Mesendoderm (in vitro differentiated cells): ENCODE data around the gene NRDC.

Experiments
- DNase-seq: peaks from one replicate; pipeline ENCODE4 v3.0.0; 2013
- H2AK5ac ChIP-seq: 2 replicates; pipeline ENCODE4 v1.6.1; 2013; ENCODE audit warnings: low read length, inconsistent platforms
- H2BK120ac ChIP-seq: 2 replicates; pipeline ENCODE4 v1.6.1; 2013; ENCODE audit warnings: low read depth, mild to moderate bottlenecking, low read length, moderate library complexity, mixed read lengths
- H2BK15ac ChIP-seq: replicated peaks from 2 replicates; pipeline ENCODE4 v1.6.1; 2013; ENCODE audit warnings: low read depth, mild to moderate bottlenecking, moderate library complexity
- H2BK5ac ChIP-seq: 2 replicates; pipeline ENCODE4 v1.6.1; 2013; ENCODE audit warnings: low read length, inconsistent platforms
- H3K18ac ChIP-seq: 2 replicates; pipeline ENCODE4 v1.6.1; 2013; ENCODE audit warnings: mild to moderate bottlenecking, low read length, mixed read lengths
- H3K23ac ChIP-seq: one replicate; pipeline ENCODE4 v1.6.1; 2013; ENCODE audit warnings: low read length
- H3K27ac ChIP-seq: 2 replicates; pipeline ENCODE4 v1.5.1; 2013; ENCODE audit warnings: low read depth, mild to moderate bottlenecking, inconsistent platforms, low read length, moderate library complexity
- H3K27me3 ChIP-seq: 2 replicates; pipeline ENCODE4 v1.6.1; 2013; ENCODE audit warnings: low read length, control low read depth, mild to moderate bottlenecking, inconsistent platforms; ENCODE audit not compliant: insufficient read depth, poor library complexity
- H3K36me3 ChIP-seq: 2 replicates; pipeline ENCODE4 v1.6.1; 2013; ENCODE audit warnings: low read length, inconsistent platforms; ENCODE audit not compliant: control insufficient read depth, insufficient read depth
- H3K4ac ChIP-seq: one replicate; pipeline ENCODE4 v1.6.1; 2013; ENCODE audit warnings: low read depth, mild to moderate bottlenecking, low read length, moderate library complexity
- H3K4me1 ChIP-seq: 2 replicates; pipeline ENCODE4 v1.6.1; 2013; ENCODE audit warnings: low read depth, low read length, inconsistent platforms; ENCODE audit not compliant: control insufficient read depth
- H3K4me2 ChIP-seq: 2 replicates; pipeline ENCODE4 v1.6.1; 2013; ENCODE audit warnings: low read length
- H3K4me3 ChIP-seq: 2 replicates; pipeline ENCODE4 v1.5.1; 2013; ENCODE audit warnings: mild to moderate bottlenecking, low read length
- H3K56ac ChIP-seq: one replicate; pipeline ENCODE4 v1.6.1; 2013; ENCODE audit warnings: low read length
- H3K79me1 ChIP-seq: 2 replicates; pipeline ENCODE4 v1.6.1; 2013; ENCODE audit warnings: low read length, inconsistent platforms
- H3K79me2 ChIP-seq: 2 replicates; pipeline ENCODE4 v1.6.1; 2013; ENCODE audit warnings: mild to moderate bottlenecking, low read length; ENCODE audit not compliant: control insufficient read depth, insufficient read depth
- H3K9ac ChIP-seq: 2 replicates; pipeline ENCODE4 v1.6.1; 2013; ENCODE audit warnings: low read length, inconsistent platforms
- H4K5ac ChIP-seq: one replicate; pipeline ENCODE4 v1.6.1; 2013; ENCODE audit warnings: low read length
- H4K8ac ChIP-seq: one replicate; pipeline ENCODE4 v1.6.1; 2013; ENCODE audit warnings: low read depth, mild to moderate bottlenecking, control low read depth, low read length, moderate library complexity
- WGBS: extraction: QIAGEN DNeasy Blood & Tissue Kit; methylation state at CpG from one replicate; pipeline ENCODE4 v1.1.7; 2013; ENCODE audit warnings: low lambda C conversion rate, missing lambda C conversion rate; ENCODE audit not compliant: insufficient coverage; ENCODE audit errors: extremely low coverage; 5-methylcytosine and 5-hydroxymethylcytosine counted together

Gene NRDC

GRCh38 chr1:51750218-51750617, 128.3 kb downstream of the NRDC start:
- Histone ChIP-seq H3K4me2 (no peak overlapping the region), H3K36me3 (no peaks in the 10 kb centered on the region), H3K79me1 (no peaks in the 10 kb centered on the region), H2BK120ac (no peak overlapping the region), H4K8ac (no peak overlapping the region), H3K79me2 (no peaks in the 10 kb centered on the region), H3K9ac (no peak overlapping the region), H2AK5ac (no peak overlapping the region), H3K56ac (no peak overlapping the region), H3K23ac (no peak overlapping the region), H2BK15ac (no peak overlapping the region), H4K5ac (no peak overlapping the region), H2BK5ac (no peak overlapping the region), H3K27ac (no peak overlapping the region), H3K27me3 (no peaks in the 10 kb centered on the region), H3K4ac (no peak overlapping the region), H3K4me3 (no peak overlapping the region), H3K18ac (no peak overlapping the region), H3K4me1 (no peaks in the 10 kb centered on the region)
- no peak for DNase-seq
- 100% methylated on average over 2 of the region's 3 CpGs for WGBS

- H2AK5ac ChIP-seq, result no peak overlapping the region
- H3K4ac ChIP-seq, result no peak overlapping the region
- no peaks in the 10 kb centered on the region for H3K79me2 ChIP-seq
- H3K27ac ChIP-seq, result no peak overlapping the region
- H2BK120ac ChIP-seq, result no peak overlapping the region
- H3K18ac ChIP-seq, result no peak overlapping the region
- no peak overlapping the region for H3K23ac ChIP-seq
- DNase-seq, result no peak
- no peaks in the 10 kb centered on the region for H3K4me1 ChIP-seq
- no peaks in the 10 kb centered on the region for H3K36me3 ChIP-seq
- no CpG with 5 or more reads among the region's 3 CpGs for WGBS
- no peak overlapping the region for H4K5ac ChIP-seq
- no peak overlapping the region for H3K9ac ChIP-seq
- H4K8ac ChIP-seq, result no peak overlapping the region
- H3K27me3 ChIP-seq, result no peaks in the 10 kb centered on the region
- H3K4me2 ChIP-seq, result no peak overlapping the region
- no peak overlapping the region for H2BK15ac ChIP-seq
- H2BK5ac ChIP-seq, result no peak overlapping the region
- H3K79me1 ChIP-seq, result no peaks in the 10 kb centered on the region
- no peak overlapping the region for H3K56ac ChIP-seq
- no peak overlapping the region for H3K4me3 ChIP-seq
Observed at GRCh38 chr1:51749151-51749550, 129.4 kb downstream of the NRDC start.

GRCh38 chr1:51745304-51745570, 133.3 kb downstream of the NRDC start:
- no peaks in the 10 kb centered on the region for H3K79me2 ChIP-seq
- DNase-seq, result no peak
- no peak overlapping the region for H2BK15ac ChIP-seq
- no peak overlapping the region for H2AK5ac ChIP-seq
- no peak overlapping the region for H3K23ac ChIP-seq
- H3K27me3 ChIP-seq, result no peaks in the 10 kb centered on the region
- no peak overlapping the region for H4K8ac ChIP-seq
- H3K18ac ChIP-seq, result no peak overlapping the region
- no peak overlapping the region for H3K4me3 ChIP-seq
- no peak overlapping the region for H3K27ac ChIP-seq
- H3K4me1 ChIP-seq, result no peaks in the 10 kb centered on the region
- no peak overlapping the region for H3K4me2 ChIP-seq
- no peaks in the 10 kb centered on the region for H3K36me3 ChIP-seq
- no peak overlapping the region for H2BK120ac ChIP-seq
- no peak overlapping the region for H4K5ac ChIP-seq
- H3K4ac ChIP-seq, result no peak overlapping the region
- no peak overlapping the region for H2BK5ac ChIP-seq
- H3K79me1 ChIP-seq, result no peaks in the 10 kb centered on the region
- no peak overlapping the region for H3K9ac ChIP-seq
- no peak overlapping the region for H3K56ac ChIP-seq

GRCh38 chr1:51744506-51745303, 133.8 kb downstream of the NRDC start:
- Histone ChIP-seq H2AK5ac (no peak overlapping the region), H2BK15ac (no peak overlapping the region), H3K27me3 (no peaks in the 10 kb centered on the region), H3K4me2 (no peak overlapping the region), H3K27ac (no peak overlapping the region), H3K36me3 (no peaks in the 10 kb centered on the region), H4K8ac (no peak overlapping the region), H3K4me3 (no peak overlapping the region), H3K56ac (no peak overlapping the region), H2BK5ac (no peak overlapping the region), H2BK120ac (no peak overlapping the region), H3K18ac (no peak overlapping the region), H3K79me2 (no peaks in the 10 kb centered on the region), H3K9ac (no peak overlapping the region), H3K23ac (no peak overlapping the region), H3K4me1 (no peaks in the 10 kb centered on the region), H3K79me1 (no peaks in the 10 kb centered on the region), H3K4ac (no peak overlapping the region), H4K5ac (no peak overlapping the region)
- no CpG with 5 or more reads among the region's 4 CpGs for WGBS
- DNase-seq, result peak; percentile 50

GRCh38 chr1:51741121-51741681, 137.3 kb downstream of the NRDC start:
- no peak overlapping the region for H4K8ac ChIP-seq
- no peak overlapping the region for H3K4me2 ChIP-seq
- no peak overlapping the region for H4K5ac ChIP-seq
- no peak overlapping the region for H2BK5ac ChIP-seq
- H2AK5ac ChIP-seq, result no peak overlapping the region
- H3K79me1 ChIP-seq, result no peaks in the 10 kb centered on the region
- H3K4me3 ChIP-seq, result no peak overlapping the region
- peaks cover 2% of the 10 kb centered on the region for H3K79me2 ChIP-seq
- H3K18ac ChIP-seq, result no peak overlapping the region
- WGBS, result no CpG with 5 or more reads among the region's 1 CpG
- no peak overlapping the region for H3K9ac ChIP-seq
- H3K27ac ChIP-seq, result no peak overlapping the region
- no peak overlapping the region for H3K23ac ChIP-seq
- H2BK15ac ChIP-seq, result no peak overlapping the region
- no peaks in the 10 kb centered on the region for H3K36me3 ChIP-seq
- no peak for DNase-seq
- no peak overlapping the region for H3K4ac ChIP-seq
- H3K4me1 ChIP-seq, result no peaks in the 10 kb centered on the region
- H3K56ac ChIP-seq, result no peak overlapping the region
- no peaks in the 10 kb centered on the region for H3K27me3 ChIP-seq
- H2BK120ac ChIP-seq, result no peak overlapping the region

GRCh38 chr1:51740652-51741051, 137.9 kb downstream of the NRDC start:
- H2BK120ac ChIP-seq, result no peak overlapping the region
- no peak overlapping the region for H3K4ac ChIP-seq
- no peaks in the 10 kb centered on the region for H3K27me3 ChIP-seq
- H3K4me2 ChIP-seq, result no peak overlapping the region
- H3K4me3 ChIP-seq, result no peak overlapping the region
- no peaks in the 10 kb centered on the region for H3K36me3 ChIP-seq
- no peak overlapping the region for H4K5ac ChIP-seq
- H2AK5ac ChIP-seq, result no peak overlapping the region
- no peak overlapping the region for H2BK15ac ChIP-seq
- no peaks in the 10 kb centered on the region for H3K4me1 ChIP-seq
- H2BK5ac ChIP-seq, result no peak overlapping the region
- no peaks in the 10 kb centered on the region for H3K79me1 ChIP-seq
- DNase-seq, result no peak
- no CpG with 5 or more reads among the region's 3 CpGs for WGBS
- H3K9ac ChIP-seq, result no peak overlapping the region
- H3K79me2 ChIP-seq, result peaks cover 2% of the 10 kb centered on the region
- no peak overlapping the region for H3K27ac ChIP-seq
- H3K23ac ChIP-seq, result no peak overlapping the region
- H4K8ac ChIP-seq, result no peak overlapping the region
- no peak overlapping the region for H3K18ac ChIP-seq
- no peak overlapping the region for H3K56ac ChIP-seq
